GM12878 (cell line): ENCODE data around the gene ATG4B. TPM values are rescaled to one million over a fixed set of nuclear protein-coding genes. Genes with fewer than 3 reads are reported as not detected.

Source experiments
- ATAC-seq: fragments of 200-7000 bp; cut with Tn5 transposase; 3 replicates; pipeline ENCODE4 v1.9.1; 2020; ENCODE audit warnings: mild to moderate bottlenecking, moderate library complexity
- BruUV-seq: library from RNA; stranded (reverse); fragments of 400-500 nt; replicated peaks from 2 replicates; lab custom pipeline; 2021; lab: Mats Ljungman, UMichigan
- CTCF ChIA-PET: fragments of 300-600 bp; sonication (Branson Sonifier 250); formaldehyde crosslinking; extraction: SDS; loops from one replicate; lab custom pipeline; 2021; ENCODE audit warnings: inconsistent platforms; lab: Yijun Ruan, JAX
- POLR2A ChIA-PET: fragments of 350-600 bp; formaldehyde crosslinking; extraction: SDS; loops from one replicate; lab custom pipeline; 2021; ENCODE audit warnings: inconsistent platforms; lab: Charles Lee
- RAD21 ChIA-PET: fragments of 300-600 bp; sonication (Branson Sonifier 250); formaldehyde crosslinking; loops from one replicate; lab custom pipeline; 2023; ENCODE audit warnings: antibody characterized with exemption; ENCODE audit not compliant: unreplicated experiment; lab: Charles Lee
- SMC1A ChIA-PET: fragments of 300-600 bp; sonication (Branson Sonifier 250); formaldehyde crosslinking; loops from one replicate; lab custom pipeline; 2023; ENCODE audit not compliant: unreplicated experiment, uncharacterized antibody; lab: Charles Lee
- DNase-seq: peaks from one replicate; pipeline ENCODE4 v3.0.0-alpha.2; 2011; ENCODE audit warnings: low read depth, low spot score
- FAIRE-seq: peaks from 3 replicates; lab custom pipeline; 2011; peaks lifted over from hg19 to GRCh38; lab: Jason Lieb, UNC
- H2AFZ ChIP-seq: 2 replicates; pipeline ENCODE4 v1.6.0; 2011; ENCODE audit warnings: low read depth, low read length, control low read depth; ENCODE audit not compliant: control insufficient read depth
- H3K27ac ChIP-seq: 2 replicates; pipeline ENCODE4 v1.5.1; 2011; ENCODE audit warnings: control low read depth; ENCODE audit not compliant: control insufficient read depth, insufficient read depth
- H3K27me3 ChIP-seq, 2 experiments: replicated peaks in 1 of 2; 2 replicates each; pipeline versions ENCODE4 v1.6.0 to v1.6.1; 2011; ENCODE audit warnings: low read length in 1 of 2; ENCODE audit not compliant: control insufficient read depth in 2 of 2, insufficient read depth in 2 of 2
- H3K36me3 ChIP-seq, 2 experiments: 2 replicates each; pipeline ENCODE4 v1.5.1; 2011; ENCODE audit warnings: low read length in 1 of 2; ENCODE audit not compliant: control insufficient read depth in 2 of 2, insufficient read depth in 2 of 2
- H3K4me1 ChIP-seq: 2 replicates; pipeline ENCODE4 v1.6.1; 2011; ENCODE audit warnings: mild to moderate bottlenecking, low read length, moderate library complexity, mixed read lengths; ENCODE audit not compliant: control insufficient read depth, insufficient read depth
- H3K4me2 ChIP-seq: 2 replicates; pipeline ENCODE4 v1.6.0; 2011; ENCODE audit warnings: control low read depth; ENCODE audit not compliant: control insufficient read depth, insufficient read depth
- H3K4me3 ChIP-seq: fragments of 200-600 bp; sonication (generic); 2 replicates; pipeline ENCODE4 v1.5.1; 2016
- H3K79me2 ChIP-seq: 2 replicates; pipeline ENCODE4 v1.6.0; 2011; ENCODE audit warnings: low read length; ENCODE audit not compliant: control insufficient read depth, insufficient read depth
- H3K9ac ChIP-seq: 2 replicates; pipeline ENCODE4 v1.8.0; 2011; ENCODE audit warnings: low read length, control low read depth, mixed read lengths; ENCODE audit not compliant: control insufficient read depth, insufficient read depth
- H3K9me3 ChIP-seq: replicated peaks from 3 replicates; pipeline ENCODE4 v1.5.1; 2011; ENCODE audit warnings: mild to moderate bottlenecking, low read length; ENCODE audit not compliant: control insufficient read depth, insufficient read depth
- H4K20me1 ChIP-seq: 2 replicates; pipeline ENCODE4 v1.6.0; 2011; ENCODE audit not compliant: control insufficient read depth, insufficient read depth
- ESRRA ChIP-seq: IDR thresholded peaks from 2 replicates; pipeline ENCODE4 v1.6.1; 2012; ENCODE audit warnings: mild to moderate bottlenecking, low read length, improper control_type of control experiment
- HCFC1 ChIP-seq: fragments of 150-350 bp; IDR thresholded peaks from 2 replicates; pipeline ENCODE4 v1.6.1; 2014; ENCODE audit warnings: low read length
- IKZF2 ChIP-seq, 2 experiments: fragments of 450-650 bp; IDR thresholded peaks; 2 replicates each; pipeline ENCODE4 v1.6.1; 2017; ENCODE audit warnings: mild to moderate bottlenecking in 2 of 2, moderate library complexity in 2 of 2
- MEF2A ChIP-seq: IDR thresholded peaks from 2 replicates; pipeline ENCODE4 v1.6.1; 2011; ENCODE audit warnings: low read depth, mild to moderate bottlenecking, low read length, moderate library complexity; ENCODE audit not compliant: insufficient read depth
- SPI1 ChIP-seq: IDR thresholded peaks from 2 replicates; pipeline ENCODE4 v1.6.1; 2011; ENCODE audit warnings: low read depth, mild to moderate bottlenecking, low read length, moderate library complexity, borderline replicate concordance; ENCODE audit not compliant: insufficient read depth
- ZBTB33 ChIP-seq: fragments of 450-650 bp; IDR thresholded peaks from 2 replicates; pipeline ENCODE4 v1.6.1; 2017; ENCODE audit warnings: mild to moderate bottlenecking
- WGBS: methylation state at CpG from one replicate; pipeline ENCODE4 v1.1.6; 2016; ENCODE audit warnings: low lambda C conversion rate; ENCODE audit not compliant: insufficient replicate concordance, insufficient coverage; ENCODE audit errors: missing lambda C conversion rate; 5-methylcytosine and 5-hydroxymethylcytosine counted together
- in situ Hi-C: fragments of 300-500 bp; cut with MboI; formaldehyde crosslinking; loops from 9 replicates; pipeline ENCODE4 v1.14.3; 2018; ENCODE audit warnings: mixed read lengths
- intact Hi-C: fragments of 100-400 bp; cut with micrococcal nuclease; formaldehyde crosslinking; loops from one replicate; pipeline ENCODE4 v1.14.2; 2022; ENCODE audit not compliant: unreplicated experiment
- polyA plus RNA-seq, 11 experiments: library from polyadenylated mRNA; depleted of rRNA in 4 of 11; unstranded in 6 of 11; stranded (reverse) in 5 of 11; fragments of >200 nt; fragmentation: Nextera tagmentation in 4 of 11; fragmentation: Illumina TruSeq in 1 of 11; extraction: Ambion mirVana in 4 of 11; extraction: Trizol in 1 of 11; gene quantifications; 1 replicate in 1 of 11; 2 replicates in 10 of 11; pipeline versions ENCODE4 v1.2.1 to v1.2.3, GENCODE V29; 2011 to 2016; ENCODE audit warnings: inconsistent platforms in 2 of 11, missing spikeins in 2 of 11, low read depth in 1 of 11
- total RNA-seq, 4 experiments: library from RNA; depleted of rRNA in 3 of 4; stranded (reverse); fragments of >200 nt in 3 of 4; fragmentation: Illumina TruSeq in 1 of 4; extraction: Trizol in 1 of 4; gene quantifications; 2 replicates each; pipeline versions ENCODE4 v1.2.1 to v1.2.3, GENCODE V29; 2013 to 2021
- TF ChIP-seq, protein P1 (sequence below): fragments of 450-650 bp; IDR thresholded peaks from 2 replicates; pipeline ENCODE4 v1.6.1; 2016; ENCODE audit warnings: mild to moderate bottlenecking
- TF ChIP-seq, protein P2 (sequence below): fragments of 450-650 bp; IDR thresholded peaks from 2 replicates; pipeline ENCODE4 v1.6.1; 2017; ENCODE audit warnings: mild to moderate bottlenecking, moderate library complexity

Gene ATG4B
- total and polyA plus RNA-seq, 10 of the 15 experiments (the other 5 are each of a cell fraction or from before 2014, with no cell fraction given): 5.8 to 84.1 (median 64.9) TPM

- no peak for TF ChIP-seq ZBTB33
- TF ChIP-seq MEF2A: no peak
- no peak for TF ChIP-seq HCFC1
These were observed 25.1 kb upstream of the ATG4B start (continued) for GRCh38 chr2:241612156-241613016.

DNA sequence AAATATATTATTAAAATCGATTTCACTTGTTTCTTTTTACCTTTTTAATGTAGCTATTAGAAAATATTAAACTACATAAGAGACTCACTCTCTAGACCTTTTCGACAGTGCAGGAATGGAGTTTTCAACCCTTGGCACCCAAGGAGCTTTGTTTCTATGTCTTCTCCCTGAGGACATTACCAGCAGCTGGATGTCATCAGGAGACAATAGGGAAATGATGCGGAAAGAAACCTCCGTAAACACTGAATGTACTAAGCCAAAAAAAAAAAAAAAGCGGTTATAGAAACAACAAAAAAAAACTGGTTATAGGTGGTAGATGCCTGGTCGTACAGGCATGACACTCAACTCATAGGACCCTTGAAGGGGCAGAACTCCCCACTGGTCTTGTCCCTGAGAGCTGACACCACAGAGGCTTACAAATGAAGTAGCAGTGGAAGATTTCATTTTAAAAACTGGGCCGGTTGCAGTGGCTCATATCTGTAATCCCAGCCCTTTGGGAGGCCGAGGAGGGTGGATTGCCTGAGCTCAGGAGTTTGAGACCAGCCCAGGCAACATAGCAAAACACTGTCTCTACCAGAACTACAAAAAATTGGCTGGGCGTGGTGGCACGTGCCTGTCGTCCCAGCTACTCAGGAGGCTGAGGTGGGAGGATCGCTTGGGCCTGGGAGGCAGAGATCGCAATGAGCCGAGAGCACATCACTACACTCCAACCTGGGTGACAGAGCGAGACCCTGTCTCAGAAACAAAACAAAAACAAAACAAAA, 24.3 kb upstream of the ATG4B start:
- no peak overlapping the region for H3K4me3 ChIP-seq

More for the DNA sequence above, 24.3 kb upstream of the ATG4B start:
- TF ChIP-seq IKZF2 (IDR thresholded peaks at IDR 0.05): no peak
- no peak for TF ChIP-seq SPI1
- TF ChIP-seq, protein P1, sequence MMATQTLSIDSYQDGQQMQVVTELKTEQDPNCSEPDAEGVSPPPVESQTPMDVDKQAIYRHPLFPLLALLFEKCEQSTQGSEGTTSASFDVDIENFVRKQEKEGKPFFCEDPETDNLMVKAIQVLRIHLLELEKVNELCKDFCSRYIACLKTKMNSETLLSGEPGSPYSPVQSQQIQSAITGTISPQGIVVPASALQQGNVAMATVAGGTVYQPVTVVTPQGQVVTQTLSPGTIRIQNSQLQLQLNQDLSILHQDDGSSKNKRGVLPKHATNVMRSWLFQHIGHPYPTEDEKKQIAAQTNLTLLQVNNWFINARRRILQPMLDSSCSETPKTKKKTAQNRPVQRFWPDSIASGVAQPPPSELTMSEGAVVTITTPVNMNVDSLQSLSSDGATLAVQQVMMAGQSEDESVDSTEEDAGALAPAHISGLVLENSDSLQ: no peak
- no peak for TF ChIP-seq ESRRA
- TF ChIP-seq, protein P2, sequence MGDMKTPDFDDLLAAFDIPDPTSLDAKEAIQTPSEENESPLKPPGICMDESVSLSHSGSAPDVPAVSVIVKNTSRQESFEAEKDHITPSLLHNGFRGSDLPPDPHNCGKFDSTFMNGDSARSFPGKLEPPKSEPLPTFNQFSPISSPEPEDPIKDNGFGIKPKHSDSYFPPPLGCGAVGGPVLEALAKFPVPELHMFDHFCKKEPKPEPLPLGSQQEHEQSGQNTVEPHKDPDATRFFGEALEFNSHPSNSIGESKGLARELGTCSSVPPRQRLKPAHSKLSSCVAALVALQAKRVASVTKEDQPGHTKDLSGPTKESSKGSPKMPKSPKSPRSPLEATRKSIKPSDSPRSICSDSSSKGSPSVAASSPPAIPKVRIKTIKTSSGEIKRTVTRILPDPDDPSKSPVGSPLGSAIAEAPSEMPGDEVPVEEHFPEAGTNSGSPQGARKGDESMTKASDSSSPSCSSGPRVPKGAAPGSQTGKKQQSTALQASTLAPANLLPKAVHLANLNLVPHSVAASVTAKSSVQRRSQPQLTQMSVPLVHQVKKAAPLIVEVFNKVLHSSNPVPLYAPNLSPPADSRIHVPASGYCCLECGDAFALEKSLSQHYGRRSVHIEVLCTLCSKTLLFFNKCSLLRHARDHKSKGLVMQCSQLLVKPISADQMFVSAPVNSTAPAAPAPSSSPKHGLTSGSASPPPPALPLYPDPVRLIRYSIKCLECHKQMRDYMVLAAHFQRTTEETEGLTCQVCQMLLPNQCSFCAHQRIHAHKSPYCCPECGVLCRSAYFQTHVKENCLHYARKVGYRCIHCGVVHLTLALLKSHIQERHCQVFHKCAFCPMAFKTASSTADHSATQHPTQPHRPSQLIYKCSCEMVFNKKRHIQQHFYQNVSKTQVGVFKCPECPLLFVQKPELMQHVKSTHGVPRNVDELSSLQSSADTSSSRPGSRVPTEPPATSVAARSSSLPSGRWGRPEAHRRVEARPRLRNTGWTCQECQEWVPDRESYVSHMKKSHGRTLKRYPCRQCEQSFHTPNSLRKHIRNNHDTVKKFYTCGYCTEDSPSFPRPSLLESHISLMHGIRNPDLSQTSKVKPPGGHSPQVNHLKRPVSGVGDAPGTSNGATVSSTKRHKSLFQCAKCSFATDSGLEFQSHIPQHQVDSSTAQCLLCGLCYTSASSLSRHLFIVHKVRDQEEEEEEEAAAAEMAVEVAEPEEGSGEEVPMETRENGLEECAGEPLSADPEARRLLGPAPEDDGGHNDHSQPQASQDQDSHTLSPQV: no peak
- no peak for DNase-seq
- intact Hi-C loops (loop anchor here (5.0 to 10.0 kb wide), 2 partner anchors 106 to 258 kb away; partner anchors contain the start of genes FARP2 and STK25), in situ Hi-C loops (no loop called here)
- Histone ChIP-seq H3K79me2 (peaks cover 24% of the 10 kb centered on the region), H4K20me1 (no peaks in the 10 kb centered on the region), H3K9me3 (no peaks in the 10 kb centered on the region), H3K36me3 (peaks cover 6 to 7% of the 10 kb centered on the region in 2 experiments; a peak in 3 of 4 replicates), H2AFZ (no peak overlapping the region), H3K27me3 (no peaks in the 10 kb centered on the region), H3K4me1 (peaks cover 7% of the 10 kb centered on the region), H3K4me2 (no peak overlapping the region), H3K27ac (no peak overlapping the region), H3K9ac (no peak overlapping the region)
- ATAC-seq: no peak
- ChIA-PET SMC1A (interaction anchor here (1.3 kb wide), 1 partner anchor 11 kb away, joined by 4 read pairs; no protein-coding TSS in a partner anchor), CTCF (interaction anchor here (0.9 to 1.1 kb wide), 3 partner anchors 78 to 346 kb away, joined by 3 to 5 read pairs (median 4); no protein-coding TSS in a partner anchor), RAD21 (interaction anchor here (0.7 kb wide), 1 partner anchor 255 kb away, joined by 3 read pairs; no protein-coding TSS in a partner anchor), POLR2A (interaction anchor here (0.6 to 0.7 kb wide), 2 partner anchors 287 to 299 kb away, joined by 3 to 6 read pairs; no protein-coding TSS in a partner anchor)
- WGBS: 93% methylated on average over 15 of the region's 15 CpGs
- FAIRE-seq: no peak
- BruUV-seq: no TSS peak
